Neutrophil (primary cell): ENCODE measurements around the gene ANGPTL7.

ENCODE experiments used
- H3K27ac ChIP-seq: fragments of 200-600 bp; sonication (generic); 2 replicates; pipeline ENCODE4 v1.5.1; 2016; ENCODE audit warnings: mild to moderate bottlenecking, moderate library complexity
- H3K27me3 ChIP-seq: fragments of 200-600 bp; sonication (generic); 2 replicates; pipeline ENCODE4 v1.6.0; 2016; ENCODE audit warnings: mild to moderate bottlenecking
- H3K36me3 ChIP-seq: fragments of 200-600 bp; sonication (generic); 2 replicates; pipeline ENCODE4 v1.5.1; 2017
- H3K4me1 ChIP-seq, 2 experiments: fragments of 200-600 bp in 1 of 2; sonication (generic) in 1 of 2; 1 replicate in 1 of 2; 2 replicates in 1 of 2; pipeline versions ENCODE4 v1.5.1 to v1.6.1; 2013 to 2016; ENCODE audit warnings: low read depth in 1 of 2, low read length in 1 of 2, mild to moderate bottlenecking in 1 of 2, moderate library complexity in 1 of 2; ENCODE audit not compliant: control insufficient read depth in 1 of 2, insufficient read depth in 1 of 2
- H3K4me3 ChIP-seq, 2 experiments: fragments of 200-600 bp in 1 of 2; sonication (generic) in 1 of 2; 1 replicate in 1 of 2; 2 replicates in 1 of 2; pipeline ENCODE4 v1.5.1; 2013 to 2016; ENCODE audit warnings: low read depth in 1 of 2, low read length in 1 of 2, mild to moderate bottlenecking in 1 of 2, moderate library complexity in 1 of 2
- H3K9me3 ChIP-seq: fragments of 200-600 bp; sonication (generic); 2 replicates; pipeline ENCODE4 v1.5.1; 2016
- TF ChIP-seq, protein P1 (sequence below): fragments of 200-600 bp; sonication (generic); IDR thresholded peaks from 2 replicates; pipeline ENCODE4 v1.5.1; 2016; ENCODE audit warnings: antibody characterized with exemption

ANGPTL7 gene

DNA sequence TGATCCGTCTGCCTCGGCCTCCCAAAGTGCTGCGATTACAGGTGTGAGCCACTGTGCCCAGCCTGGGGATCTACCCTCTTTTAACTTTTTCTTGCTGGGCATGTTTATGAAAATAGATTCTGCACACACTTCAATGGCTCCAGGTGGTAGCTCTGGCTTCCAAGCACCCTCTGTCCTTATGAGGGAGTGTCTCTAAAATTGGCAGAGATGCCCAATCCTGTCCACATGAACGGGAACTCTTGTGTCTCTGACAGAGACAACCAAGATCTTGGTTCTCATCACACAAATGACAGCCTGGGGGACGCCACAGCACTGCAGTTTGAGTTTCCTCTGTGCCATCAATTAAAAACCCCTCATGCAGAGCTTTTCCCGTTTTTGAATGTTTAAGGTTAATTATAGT lies 43.4 kb upstream of the ANGPTL7 start:
- Histone ChIP-seq H3K9me3 (no peaks in the 10 kb centered on the region), H3K27ac (no peak overlapping the region), H3K27me3 (no peaks in the 10 kb centered on the region), H3K4me1 (no peaks in the 10 kb centered on the region), H3K4me3 (no peak overlapping the region), H3K36me3 (peaks cover 86% of the 10 kb centered on the region)
- TF ChIP-seq, protein P1, sequence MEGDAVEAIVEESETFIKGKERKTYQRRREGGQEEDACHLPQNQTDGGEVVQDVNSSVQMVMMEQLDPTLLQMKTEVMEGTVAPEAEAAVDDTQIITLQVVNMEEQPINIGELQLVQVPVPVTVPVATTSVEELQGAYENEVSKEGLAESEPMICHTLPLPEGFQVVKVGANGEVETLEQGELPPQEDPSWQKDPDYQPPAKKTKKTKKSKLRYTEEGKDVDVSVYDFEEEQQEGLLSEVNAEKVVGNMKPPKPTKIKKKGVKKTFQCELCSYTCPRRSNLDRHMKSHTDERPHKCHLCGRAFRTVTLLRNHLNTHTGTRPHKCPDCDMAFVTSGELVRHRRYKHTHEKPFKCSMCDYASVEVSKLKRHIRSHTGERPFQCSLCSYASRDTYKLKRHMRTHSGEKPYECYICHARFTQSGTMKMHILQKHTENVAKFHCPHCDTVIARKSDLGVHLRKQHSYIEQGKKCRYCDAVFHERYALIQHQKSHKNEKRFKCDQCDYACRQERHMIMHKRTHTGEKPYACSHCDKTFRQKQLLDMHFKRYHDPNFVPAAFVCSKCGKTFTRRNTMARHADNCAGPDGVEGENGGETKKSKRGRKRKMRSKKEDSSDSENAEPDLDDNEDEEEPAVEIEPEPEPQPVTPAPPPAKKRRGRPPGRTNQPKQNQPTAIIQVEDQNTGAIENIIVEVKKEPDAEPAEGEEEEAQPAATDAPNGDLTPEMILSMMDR, result no peak

DNA sequence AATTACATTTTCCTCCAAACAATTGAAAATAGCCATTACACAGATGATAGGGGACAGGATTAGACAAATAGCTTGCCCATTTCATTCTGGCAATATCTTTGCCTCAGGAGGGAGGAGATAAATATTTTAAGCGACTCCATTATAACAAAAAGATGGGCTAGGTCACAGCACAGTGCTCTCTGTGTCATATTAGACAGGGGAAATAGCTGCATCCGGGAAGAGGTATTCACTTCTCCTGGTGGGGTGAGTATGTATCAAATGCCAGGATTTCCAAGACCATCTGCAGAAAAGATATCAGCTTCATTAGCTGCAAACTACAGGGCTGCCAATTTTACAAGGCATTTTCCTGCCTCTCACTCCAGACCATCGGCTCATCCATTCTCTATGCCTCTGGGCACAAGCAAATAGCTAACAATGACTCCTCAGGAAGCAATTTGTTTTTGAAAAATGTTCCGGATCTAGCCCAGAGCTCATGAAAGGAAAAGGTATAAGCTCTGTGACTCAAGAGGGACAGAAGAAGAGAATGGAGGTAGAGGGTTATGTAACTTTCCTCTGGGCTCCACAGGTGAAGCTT lies 41.9 kb upstream of the ANGPTL7 start:
- TF ChIP-seq, protein P1, result no peak
- Histone ChIP-seq H3K27ac (no peak overlapping the region), H3K4me1 (no peaks in the 10 kb centered on the region), H3K27me3 (no peaks in the 10 kb centered on the region), H3K4me3 (no peak overlapping the region), H3K9me3 (no peaks in the 10 kb centered on the region), H3K36me3 (peaks cover 83% of the 10 kb centered on the region)

DNA sequence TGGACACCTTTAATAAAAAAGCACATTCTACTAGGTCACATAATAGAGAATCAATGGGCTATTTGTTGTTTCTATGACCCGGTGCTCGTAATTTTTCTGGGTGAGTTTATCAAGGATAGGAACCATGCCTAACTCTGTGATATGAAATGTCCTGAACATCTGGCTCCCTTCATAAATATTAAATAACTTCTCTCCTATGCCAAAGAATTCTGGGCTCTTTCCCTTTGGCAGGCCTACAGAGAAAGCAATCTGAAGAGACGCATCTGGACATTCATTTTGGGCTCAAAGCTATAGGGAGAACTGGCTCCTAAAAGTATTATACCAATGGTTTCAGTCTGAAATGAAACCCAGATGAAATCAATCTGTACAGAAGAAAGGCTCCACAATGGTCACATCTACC lies 38.8 kb upstream of the ANGPTL7 start:
- no peak overlapping the region for H3K27ac ChIP-seq
- peaks cover 73% of the 10 kb centered on the region for H3K36me3 ChIP-seq
- TF ChIP-seq, protein P1, result no peak
- no peaks in the 10 kb centered on the region for H3K9me3 ChIP-seq
- no peaks in the 10 kb centered on the region for H3K4me1 ChIP-seq
- H3K4me3 ChIP-seq, result no peak overlapping the region
- no peaks in the 10 kb centered on the region for H3K27me3 ChIP-seq

DNA sequence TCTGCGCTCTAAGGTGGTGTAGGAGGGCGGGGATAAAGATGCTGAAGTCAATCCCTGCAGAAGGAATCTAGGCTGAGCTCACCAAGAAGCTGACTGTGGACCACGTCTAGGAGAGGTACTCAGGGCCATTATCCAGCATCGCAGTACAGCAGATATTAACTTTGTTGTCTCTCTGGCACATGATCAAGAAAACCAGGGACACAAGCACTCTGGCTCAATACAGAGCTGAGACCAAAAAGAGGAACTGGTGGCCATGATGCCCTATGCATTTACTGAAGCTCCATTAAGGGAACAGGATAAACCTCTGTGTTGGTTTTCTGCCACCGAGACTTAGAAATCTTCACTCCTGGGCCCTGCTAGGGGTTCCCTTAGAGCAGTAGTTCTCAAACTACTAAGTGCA lies 38.0 kb upstream of the ANGPTL7 start:
- Histone ChIP-seq H3K27me3 (no peaks in the 10 kb centered on the region), H3K4me3 (no peak overlapping the region), H3K9me3 (no peaks in the 10 kb centered on the region), H3K27ac (no peak overlapping the region), H3K4me1 (no peaks in the 10 kb centered on the region), H3K36me3 (peaks cover 73% of the 10 kb centered on the region)
- TF ChIP-seq, protein P1, result no peak

DNA sequence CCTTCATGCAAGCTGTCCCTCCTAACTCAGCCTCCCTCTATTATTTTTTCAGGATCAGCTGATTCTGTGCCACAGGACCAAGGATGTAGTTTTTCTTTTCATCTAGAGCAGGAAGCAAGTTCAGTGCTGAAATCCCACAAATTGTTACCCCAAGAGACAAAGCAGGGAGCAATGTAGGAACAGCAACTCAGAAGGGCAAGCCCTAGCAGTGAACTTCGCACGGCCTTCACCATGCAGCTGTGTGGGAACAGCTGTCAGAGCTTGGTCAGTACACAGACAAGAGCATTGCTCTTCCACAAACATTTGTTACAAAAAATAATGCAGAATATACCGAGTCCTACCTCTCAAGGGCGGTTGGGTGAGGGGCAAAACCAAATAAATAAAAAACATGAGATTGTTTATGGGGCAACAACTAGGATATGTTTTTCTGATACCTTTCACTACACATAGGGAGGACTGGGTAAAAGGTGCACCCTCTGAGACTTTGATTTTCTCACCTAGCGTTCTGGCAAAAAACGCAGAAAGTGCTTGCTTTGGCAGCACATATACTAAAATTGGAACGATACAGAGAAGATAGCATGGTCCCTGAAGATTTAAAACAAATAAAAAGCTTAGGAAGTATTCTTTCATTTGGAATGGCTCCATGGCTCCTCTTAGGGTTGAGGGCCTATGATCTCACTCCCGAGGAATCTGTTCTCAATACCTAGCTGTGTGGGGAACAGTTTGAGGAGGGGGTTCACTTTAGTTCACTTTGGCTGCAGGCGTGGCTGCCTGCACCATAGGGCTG lies 37.1 kb upstream of the ANGPTL7 start:
- no peaks in the 10 kb centered on the region for H3K4me1 ChIP-seq
- H3K9me3 ChIP-seq, result no peaks in the 10 kb centered on the region
- no peaks in the 10 kb centered on the region for H3K27me3 ChIP-seq
- no peak overlapping the region for H3K27ac ChIP-seq
- H3K4me3 ChIP-seq, result no peak overlapping the region
- H3K36me3 ChIP-seq, result peaks cover 73% of the 10 kb centered on the region
- TF ChIP-seq, protein P1, result no peak
